SK-N-SH (cell line): ENCODE results near the gene RHOJ. TPM values are rescaled to one million over a fixed set of nuclear protein-coding genes. Genes with fewer than 3 reads are reported as not detected.

Experiments used
- CTCF ChIA-PET: fragments of 300-600, 350-600 bp; formaldehyde crosslinking; extraction: SDS; loops from one replicate; lab custom pipeline; 2021; lab: Yijun Ruan, JAX
- POLR2A ChIA-PET: fragments of 350-600 bp; sonication (Branson Sonifier 250); formaldehyde crosslinking; extraction: SDS; loops from one replicate; lab custom pipeline; 2020; ENCODE audit warnings: antibody characterized with exemption, inconsistent platforms; lab: Yijun Ruan, JAX
- DNase-seq: peaks from one replicate; pipeline ENCODE4 v3.0.0; 2012
- H2AFZ ChIP-seq: fragments of 200-600 bp; sonication (generic); 2 replicates; pipeline ENCODE4 v1.8.1; 2016; ENCODE audit warnings: antibody characterized with exemption, mild to moderate bottlenecking, low read depth
- H3F3A ChIP-seq: fragments of 200-600 bp; sonication (generic); replicated peaks from 2 replicates; pipeline ENCODE3; 2016; ENCODE audit warnings: antibody characterized with exemption, mild to moderate bottlenecking; ENCODE audit not compliant: insufficient read depth
- H3K27ac ChIP-seq, 2 experiments: fragments of 200-500 bp in 1 of 2; fragments of 200-600 bp in 1 of 2; sonication (Bioruptor generic) in 1 of 2; sonication (generic), shearing (Covaris generic) in 1 of 2; 2 replicates each; pipeline versions ENCODE4 v1.5.1 to v1.6.1; 2014 to 2016; ENCODE audit warnings: low read depth in 2 of 2, inconsistent platforms in 1 of 2, low read length in 1 of 2, mild to moderate bottlenecking in 1 of 2, mixed read lengths in 1 of 2
- H3K27me3 ChIP-seq: fragments of 200-600 bp; sonication (generic), shearing (Covaris generic); 2 replicates; pipeline ENCODE4 v1.6.1; 2016; ENCODE audit warnings: mixed run types; ENCODE audit not compliant: insufficient read depth
- H3K36me3 ChIP-seq, 2 experiments: fragments of 200-500 bp in 1 of 2; fragments of 200-600 bp in 1 of 2; sonication (Bioruptor generic) in 1 of 2; sonication (generic) in 1 of 2; replicated peaks in 1 of 2; 2 replicates each; pipeline versions ENCODE3 to v1.5.1; 2014 to 2016; ENCODE audit warnings: low read length in 1 of 2, mild to moderate bottlenecking in 1 of 2; ENCODE audit not compliant: insufficient read depth in 2 of 2, control insufficient read depth in 1 of 2
- H3K4me1 ChIP-seq, 2 experiments: fragments of 200-500 bp in 1 of 2; fragments of 200-600 bp in 1 of 2; sonication (Bioruptor generic) in 1 of 2; sonication (generic), shearing (Covaris generic) in 1 of 2; 2 replicates each; pipeline versions ENCODE4 v1.5.1 to v1.6.1; 2014 to 2016; ENCODE audit warnings: low read depth in 1 of 2, low read length in 1 of 2, mixed run types in 1 of 2; ENCODE audit not compliant: insufficient read depth in 2 of 2, control insufficient read depth in 1 of 2
- H3K4me2 ChIP-seq: fragments of 200-600 bp; sonication (generic), shearing (Covaris generic); 2 replicates; pipeline ENCODE4 v1.6.1; 2017; ENCODE audit warnings: mixed run types
- H3K4me3 ChIP-seq, 2 experiments: fragments of 200-500 bp in 1 of 2; fragments of 200-600 bp in 1 of 2; sonication (Bioruptor generic) in 1 of 2; sonication (generic), shearing (Covaris generic) in 1 of 2; 2 replicates each; pipeline versions ENCODE4 v1.5.1 to v1.8.1; 2014 to 2016; ENCODE audit warnings: low read depth in 2 of 2, inconsistent platforms in 1 of 2, low read length in 1 of 2, mild to moderate bottlenecking in 1 of 2, mixed read lengths in 1 of 2, moderate library complexity in 1 of 2
- H3K79me2 ChIP-seq: fragments of 200-600 bp; sonication (generic); 2 replicates; pipeline ENCODE4 v1.8.1; 2017; ENCODE audit warnings: mild to moderate bottlenecking; ENCODE audit not compliant: insufficient read depth
- H3K9ac ChIP-seq: fragments of 200-600 bp; sonication (generic); 2 replicates; pipeline ENCODE4 v1.6.1; 2017; ENCODE audit warnings: mixed run types
- H3K9me2 ChIP-seq: fragments of 200-600 bp; sonication (generic); 2 replicates; pipeline ENCODE4 v1.6.1; 2017; ENCODE audit warnings: mixed run types
- H3K9me3 ChIP-seq: fragments of 200-600 bp; sonication (generic); 2 replicates; pipeline ENCODE4 v1.6.1; 2017; ENCODE audit warnings: mixed run types, mild to moderate bottlenecking, moderate library complexity
- H4K20me1 ChIP-seq: fragments of 200-600 bp; sonication (generic); 2 replicates; pipeline ENCODE4 v1.6.1; 2017; ENCODE audit warnings: mild to moderate bottlenecking, mixed run types; ENCODE audit not compliant: insufficient read depth
- CTCF ChIP-seq: fragments of 200-600 bp; sonication (generic); IDR thresholded peaks from 2 replicates; pipeline ENCODE4 v1.6.1; 2017; ENCODE audit warnings: antibody characterized with exemption, mild to moderate bottlenecking, moderate library complexity
- FOSL2 ChIP-seq: IDR thresholded peaks from 2 replicates; pipeline ENCODE4 v1.4.0; 2012; ENCODE audit warnings: low read depth, mild to moderate bottlenecking, moderate library complexity, borderline replicate concordance
- FOXJ3 ChIP-seq: sonication (generic); formaldehyde crosslinking; IDR thresholded peaks from 2 replicates; pipeline ENCODE4 v1.5.1; 2020; ENCODE audit warnings: mild to moderate bottlenecking, missing genetic modification reagents
- GABPA ChIP-seq: IDR thresholded peaks from 2 replicates; pipeline ENCODE4 v1.4.0; 2012; ENCODE audit warnings: low read depth, mild to moderate bottlenecking
- GATA2 ChIP-seq: sonication (generic); formaldehyde crosslinking; IDR thresholded peaks from 2 replicates; pipeline ENCODE4 v1.5.0; 2020; ENCODE audit warnings: mild to moderate bottlenecking, missing genetic modification reagents
- IRF3 ChIP-seq: fragments of 150-350 bp; IDR thresholded peaks from 2 replicates; pipeline ENCODE4 v1.6.1; 2016; ENCODE audit warnings: mild to moderate bottlenecking, low read depth, low read length
- POLR2AphosphoS5 ChIP-seq: IDR thresholded peaks from 2 replicates; pipeline ENCODE4 v1.6.1; 2012; ENCODE audit warnings: low read depth, low read length
- RAD21 ChIP-seq: IDR thresholded peaks from 2 replicates; pipeline ENCODE4 v1.6.1; 2012; ENCODE audit warnings: mild to moderate bottlenecking, low read length
- RCOR1 ChIP-seq: fragments of 150-350 bp; IDR thresholded peaks from 2 replicates; pipeline ENCODE4 v1.6.1; 2017; ENCODE audit warnings: antibody characterized with exemption, low read length
- RFX5 ChIP-seq: IDR thresholded peaks from 2 replicates; pipeline ENCODE4 v1.6.1; 2012; ENCODE audit warnings: mild to moderate bottlenecking, improper control_type of control experiment, low read length
- RXRA ChIP-seq: IDR thresholded peaks from 2 replicates; pipeline ENCODE4 v1.4.0; 2012; ENCODE audit warnings: low read depth, mild to moderate bottlenecking, borderline replicate concordance
- SIN3A ChIP-seq: IDR thresholded peaks from 2 replicates; pipeline ENCODE4 v1.6.1; 2012; ENCODE audit warnings: low read depth, mild to moderate bottlenecking, low read length, moderate library complexity, borderline replicate concordance
- TAF1 ChIP-seq: IDR thresholded peaks from 2 replicates; pipeline ENCODE4 v1.6.1; 2012; ENCODE audit warnings: low read depth, mild to moderate bottlenecking, low read length, moderate library complexity, borderline replicate concordance
- TEAD4 ChIP-seq: IDR thresholded peaks from 2 replicates; pipeline ENCODE4 v1.4.0; 2012; ENCODE audit warnings: mild to moderate bottlenecking, borderline replicate concordance; ENCODE audit not compliant: insufficient read depth
- WGBS: methylation state at CpG from one replicate; pipeline ENCODE4 v1.1.6; 2017; ENCODE audit warnings: low lambda C conversion rate; 5-methylcytosine and 5-hydroxymethylcytosine counted together
- polyA plus RNA-seq, 3 experiments: library from polyadenylated mRNA; depleted of rRNA; stranded (reverse); fragments of >200 nt; gene quantifications; 2 replicates each; pipeline ENCODE4 v1.2.3, GENCODE V29; 2012

Gene RHOJ
- polyA plus RNA-seq, 1 of the 3 experiments (the other 2 are of a cell fraction): 12.1 TPM

GRCh38 chr14:63191211-63191610 lies 13.0 kb upstream of the RHOJ start (continued):
- TF ChIP-seq CTCF: no peak

GRCh38 chr14:63192085-63192484 lies 12.2 kb upstream of the RHOJ start:
- Histone ChIP-seq H3K79me2 (no peaks in the 10 kb centered on the region), H3K4me2 (no peak overlapping the region), H2AFZ (peak overlapping the region; percentile 17; the same call in 1 of the 2 replicates), H3K4me1 (peaks cover 0 to 3% of the 10 kb centered on the region in 2 experiments; a peak in 2 of 4 replicates), H3K9ac (no peak overlapping the region), H3K9me2 (no peaks in the 10 kb centered on the region), H3K9me3 (no peaks in the 10 kb centered on the region), H3K27me3 (no peaks in the 10 kb centered on the region), H3K36me3 (no peaks in the 10 kb centered on the region), H3K4me3 (no peak overlapping the region), H3F3A (peaks cover under 1% of the 10 kb centered on the region), H4K20me1 (no peaks in the 10 kb centered on the region), H3K27ac (no peak overlapping the region)
- POLR2A ChIA-PET: no interaction called here
- DNase-seq: no peak
- WGBS: 13% methylated on average over 2 of the region's 2 CpGs
- TF ChIP-seq TAF1 (no peak), GABPA (no peak), RXRA (no peak), RAD21 (no peak)
- CTCF ChIA-PET: no interaction called here

- Histone ChIP-seq H3F3A (no peaks in the 10 kb centered on the region), H3K27ac (no peak overlapping the region), H3K4me2 (no peak overlapping the region), H3K4me1 (no peaks in the 10 kb centered on the region), H3K4me3 (no peak overlapping the region), H3K9ac (no peak overlapping the region), H3K27me3 (no peaks in the 10 kb centered on the region), H3K9me3 (no peaks in the 10 kb centered on the region), H4K20me1 (no peaks in the 10 kb centered on the region), H2AFZ (no peak overlapping the region), H3K9me2 (no peaks in the 10 kb centered on the region), H3K36me3 (no peaks in the 10 kb centered on the region), H3K79me2 (no peaks in the 10 kb centered on the region)
- WGBS: 40% methylated on average over 2 of the region's 2 CpGs
- no peak for DNase-seq
- POLR2A ChIA-PET: no interaction called here
- no peak for TF ChIP-seq GATA2 (CRISPR knock-in tag)
- TF ChIP-seq FOSL2: no peak
- CTCF ChIA-PET: no interaction called here
Measured at GRCh38 chr14:63193236-63193635, 11.0 kb upstream of the RHOJ start.

DNA sequence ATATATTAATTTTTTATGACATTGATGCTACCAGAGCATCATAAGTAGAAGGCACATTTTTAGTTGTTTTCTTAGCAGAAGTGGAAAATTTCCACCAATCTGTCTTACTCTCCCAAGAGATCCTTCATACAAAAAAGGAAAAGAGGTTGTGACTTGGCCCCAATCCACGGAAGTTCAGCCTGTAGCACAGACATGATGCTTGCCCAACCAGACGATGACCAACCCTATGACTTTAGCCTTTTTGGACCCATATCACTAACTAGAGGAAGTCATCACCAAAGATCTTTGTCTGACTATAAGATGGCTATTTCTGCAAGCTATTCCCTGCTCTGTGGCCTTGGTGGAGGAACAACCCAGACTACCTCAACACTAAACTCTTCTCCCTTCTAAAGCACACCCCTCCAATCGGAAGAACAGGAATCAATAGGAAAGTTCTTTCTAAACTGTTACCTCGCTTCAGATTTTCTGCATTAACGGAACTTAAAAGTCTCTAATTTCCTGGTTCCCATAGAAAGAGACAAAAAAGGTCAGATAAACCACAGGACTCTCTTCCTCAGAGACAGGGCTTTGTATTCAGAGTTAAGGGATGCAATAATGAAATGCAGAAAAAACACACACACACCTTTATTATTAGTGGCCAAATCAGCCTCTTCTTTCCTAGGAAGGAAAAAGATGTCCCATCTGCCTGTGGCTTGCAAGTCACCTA lies 4.1 kb upstream of the RHOJ start:
- no peak overlapping the region for H3K4me2 ChIP-seq
- H3K9me2 ChIP-seq: no peaks in the 10 kb centered on the region
- peaks cover 3 to 5% of the 10 kb centered on the region in 2 experiments; a peak in 2 of 4 replicates for H3K4me1 ChIP-seq
- H4K20me1 ChIP-seq: no peaks in the 10 kb centered on the region
- no peaks in the 10 kb centered on the region for H3K36me3 ChIP-seq
- no peak overlapping the region for H3K4me3 ChIP-seq
- 24% methylated on average over 5 of the region's 5 CpGs for WGBS
- TF ChIP-seq SIN3A (no peak), TEAD4 (no peak), FOSL2 (no peak), RFX5 (no peak), FOXJ3 (CRISPR knock-in tag) (no peak), RCOR1 (no peak), POLR2AphosphoS5 (no peak), IRF3 (no peak)
- H3K79me2 ChIP-seq: no peaks in the 10 kb centered on the region
- H3K9ac ChIP-seq: no peak overlapping the region
- POLR2A ChIA-PET: no interaction called here
- H3K27me3 ChIP-seq: no peaks in the 10 kb centered on the region
- CTCF ChIA-PET: no interaction called here
- H3K27ac ChIP-seq: no peak overlapping the region
- H3F3A ChIP-seq: peaks cover 15% of the 10 kb centered on the region
- H2AFZ ChIP-seq: no peak overlapping the region
- H3K9me3 ChIP-seq: no peaks in the 10 kb centered on the region
- no peak for DNase-seq
